ENCODE measurements around the gene BNIP5. TPM values are rescaled to one million over a fixed set of nuclear protein-coding genes. Genes with fewer than 3 reads are reported as not detected.

Gene BNIP5
- total RNA-seq, 3 donors from 2014 or later = 8.1 to 17.4 (median 12.6) TPM

DNA sequence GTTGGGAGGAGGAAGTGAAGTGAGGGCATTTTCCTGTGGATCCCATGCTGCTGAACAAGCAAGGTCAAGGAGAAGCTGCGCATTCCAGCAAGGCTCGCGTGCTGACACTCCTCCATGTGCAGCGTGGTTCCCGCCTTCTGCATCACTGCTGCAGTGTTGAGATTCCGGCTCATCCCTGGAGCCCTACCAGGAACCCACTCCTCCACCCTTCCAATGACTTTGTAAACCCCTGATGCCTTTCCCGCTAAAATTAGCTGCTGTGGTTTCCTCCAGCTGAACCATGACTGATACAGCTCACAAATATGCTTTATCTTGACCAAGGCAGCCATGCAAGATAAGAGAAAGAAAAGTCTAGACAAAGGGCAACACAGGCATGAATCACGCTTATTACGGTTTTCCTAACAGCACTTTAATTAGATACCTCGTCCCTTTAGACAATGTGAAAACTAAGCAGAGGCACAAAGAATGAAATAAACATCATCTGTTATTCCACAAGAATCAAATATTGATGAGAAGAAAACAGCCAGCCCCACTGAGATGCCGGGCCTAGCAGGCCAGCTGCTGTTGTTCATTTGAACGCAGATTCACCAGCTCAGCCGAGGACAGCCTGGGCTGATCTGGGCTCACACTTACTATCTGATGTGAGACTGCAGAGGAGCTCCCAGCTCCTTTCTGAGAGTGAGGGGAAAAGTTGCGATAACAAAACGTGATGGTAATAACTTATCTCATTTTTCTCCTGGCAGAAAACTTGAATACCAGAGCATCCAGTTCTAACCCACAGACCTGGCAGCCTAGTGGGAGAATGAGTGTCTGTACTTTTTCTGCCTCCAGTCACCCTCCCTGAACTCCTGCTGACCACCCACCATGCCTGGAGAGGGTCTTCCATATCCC, 14.2 kb upstream of the BNIP5 start:
- Histone ChIP-seq H3K4me3 (no peak overlapping the region), H3K36me3 (ENCODE audit: low read depth) (no peaks in the 10 kb centered on the region), H3K9me3 (no peaks in the 10 kb centered on the region), H3K4me1 (ENCODE audit: low read depth) (no peaks in the 10 kb centered on the region)
- ATAC-seq = peak; percentile 58
- intact Hi-C loops (cut with DNase I, micrococcal nuclease) = no loop called here
- DNase-seq = no peak
- TF ChIP-seq, protein P1, sequence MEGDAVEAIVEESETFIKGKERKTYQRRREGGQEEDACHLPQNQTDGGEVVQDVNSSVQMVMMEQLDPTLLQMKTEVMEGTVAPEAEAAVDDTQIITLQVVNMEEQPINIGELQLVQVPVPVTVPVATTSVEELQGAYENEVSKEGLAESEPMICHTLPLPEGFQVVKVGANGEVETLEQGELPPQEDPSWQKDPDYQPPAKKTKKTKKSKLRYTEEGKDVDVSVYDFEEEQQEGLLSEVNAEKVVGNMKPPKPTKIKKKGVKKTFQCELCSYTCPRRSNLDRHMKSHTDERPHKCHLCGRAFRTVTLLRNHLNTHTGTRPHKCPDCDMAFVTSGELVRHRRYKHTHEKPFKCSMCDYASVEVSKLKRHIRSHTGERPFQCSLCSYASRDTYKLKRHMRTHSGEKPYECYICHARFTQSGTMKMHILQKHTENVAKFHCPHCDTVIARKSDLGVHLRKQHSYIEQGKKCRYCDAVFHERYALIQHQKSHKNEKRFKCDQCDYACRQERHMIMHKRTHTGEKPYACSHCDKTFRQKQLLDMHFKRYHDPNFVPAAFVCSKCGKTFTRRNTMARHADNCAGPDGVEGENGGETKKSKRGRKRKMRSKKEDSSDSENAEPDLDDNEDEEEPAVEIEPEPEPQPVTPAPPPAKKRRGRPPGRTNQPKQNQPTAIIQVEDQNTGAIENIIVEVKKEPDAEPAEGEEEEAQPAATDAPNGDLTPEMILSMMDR (IDR thresholded peaks at IDR 0.05) = no peak

- no peaks in the 10 kb centered on the region for H3K4me1 ChIP-seq (ENCODE audit: low read depth)
- TF ChIP-seq, protein P1 (IDR thresholded peaks at IDR 0.05) = no peak
- DNase-seq = no peak
Measured at GRCh38 chr6:36350082-36350481, 13.4 kb upstream of the BNIP5 start.

GRCh38 chr6:36349240-36349639, 12.6 kb upstream of the BNIP5 start:
- ATAC-seq = peak; percentile 82
- no peaks in the 10 kb centered on the region for H3K9me3 ChIP-seq
- intact Hi-C loops (cut with DNase I, micrococcal nuclease) = no loop called here

More at GRCh38 chr6:36350082-36350481, 13.4 kb upstream of the BNIP5 start:
- no peak overlapping the region for H3K4me3 ChIP-seq
- intact Hi-C loops (cut with DNase I, micrococcal nuclease) = no loop called here
- H3K36me3 ChIP-seq (ENCODE audit: low read depth) = no peaks in the 10 kb centered on the region
- ATAC-seq = no peak
- H3K9me3 ChIP-seq = no peaks in the 10 kb centered on the region

GRCh38 chr6:36347621-36348020, 10.9 kb upstream of the BNIP5 start:
- H3K4me1 ChIP-seq (ENCODE audit: low read depth) = no peaks in the 10 kb centered on the region
- no peaks in the 10 kb centered on the region for H3K36me3 ChIP-seq (ENCODE audit: low read depth)
- no peak overlapping the region for H3K4me3 ChIP-seq
- intact Hi-C loops (cut with DNase I, micrococcal nuclease) = no loop called here
- ATAC-seq (no peak), DNase-seq (no peak)
- no peaks in the 10 kb centered on the region for H3K9me3 ChIP-seq
- TF ChIP-seq, protein P1 (IDR thresholded peaks at IDR 0.05) = no peak

More at GRCh38 chr6:36349240-36349639, 12.6 kb upstream of the BNIP5 start:
- no peaks in the 10 kb centered on the region for H3K4me1 ChIP-seq (ENCODE audit: low read depth)
- TF ChIP-seq, protein P1 (IDR thresholded peaks at IDR 0.05) = no peak
- H3K36me3 ChIP-seq (ENCODE audit: low read depth) = no peaks in the 10 kb centered on the region
- peak; percentile 76 to 85 (median 81) for DNase-seq
- H3K4me3 ChIP-seq = no peak overlapping the region

- DNase-seq = no peak
- no peaks in the 10 kb centered on the region for H3K9me3 ChIP-seq
- no peaks in the 10 kb centered on the region for H3K4me1 ChIP-seq (ENCODE audit: low read depth)
- no peak overlapping the region for H3K4me3 ChIP-seq
- no peaks in the 10 kb centered on the region for H3K36me3 ChIP-seq (ENCODE audit: low read depth)
- intact Hi-C loops (cut with DNase I, micrococcal nuclease) = no loop called here
- ATAC-seq = no peak
- TF ChIP-seq, protein P1 (IDR thresholded peaks at IDR 0.05) = no peak
Measured at GRCh38 chr6:36346486-36347273, 10.0 kb upstream of the BNIP5 start.
